ENCODE results near the gene GID4.

- TF ChIP-seq POLR2A (IDR thresholded peaks at IDR 0.05), result no peak
- no peak for TF ChIP-seq CTCF (IDR thresholded peaks at IDR 0.05)
These were observed 17.8 kb upstream of the GID4 start for GRCh38 chr17:18021372-18021771.
